ES-I3 (cell line): Measurements from ENCODE around the gene ZMYND8.

Experiments used
- H3K36me3 ChIP-seq: 2 replicates; pipeline ENCODE4 v1.6.1; 2013; ENCODE audit warnings: mild to moderate bottlenecking, low read length, control low read depth, moderate library complexity; ENCODE audit not compliant: insufficient read depth
- H3K4me1 ChIP-seq: 2 replicates; pipeline ENCODE4 v1.6.1; 2013; ENCODE audit warnings: mild to moderate bottlenecking, control low read depth, low read length; ENCODE audit not compliant: insufficient read depth
- H3K9ac ChIP-seq: 2 replicates; pipeline ENCODE4 v1.6.1; 2013; ENCODE audit warnings: low read depth, mild to moderate bottlenecking, low read length, moderate library complexity
- H3K9me3 ChIP-seq: 2 replicates; pipeline ENCODE4 v1.6.1; 2013; ENCODE audit warnings: mild to moderate bottlenecking, low read length, moderate library complexity; ENCODE audit not compliant: control insufficient read depth, insufficient read depth

Gene ZMYND8

GRCh38 chr20:47337413-47337812 lies 19.1 kb downstream of the ZMYND8 start:
- Histone ChIP-seq H3K9me3 (no peaks in the 10 kb centered on the region), H3K36me3 (peaks cover 20% of the 10 kb centered on the region), H3K4me1 (peaks cover 30% of the 10 kb centered on the region), H3K9ac (no peak overlapping the region)

DNA sequence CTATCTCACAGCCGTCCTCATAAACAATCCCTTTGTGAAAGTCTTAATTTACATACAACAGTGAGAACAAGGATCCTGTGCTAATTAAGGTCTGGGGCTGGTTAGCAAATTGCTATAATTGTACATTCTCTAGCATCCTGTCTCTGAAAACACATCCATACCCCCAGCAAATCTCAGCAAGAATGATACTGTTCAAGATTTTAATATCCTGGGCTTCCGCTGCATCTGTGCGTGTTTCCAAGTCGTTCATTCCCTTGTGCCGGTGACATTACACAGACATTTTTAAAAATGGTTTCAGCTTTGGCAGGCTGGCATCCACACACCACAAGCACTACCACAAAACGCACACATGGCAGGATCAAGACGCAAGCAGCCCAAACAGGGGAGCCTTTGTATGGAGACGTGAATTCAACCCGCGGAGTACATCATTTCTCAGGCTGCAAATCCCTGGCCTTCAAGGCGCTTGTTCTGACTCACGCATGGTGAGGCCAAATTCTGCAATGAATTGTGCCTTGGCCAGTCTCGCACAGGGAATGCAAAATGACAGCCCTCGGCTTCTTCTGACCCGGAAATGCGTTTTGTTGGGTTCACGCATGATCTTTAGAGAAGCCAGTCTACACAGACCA lies 20.3 kb downstream of the ZMYND8 start:
- Histone ChIP-seq H3K9ac (no peak overlapping the region), H3K9me3 (no peaks in the 10 kb centered on the region), H3K4me1 (peaks cover 35% of the 10 kb centered on the region), H3K36me3 (peaks cover 20% of the 10 kb centered on the region)

DNA sequence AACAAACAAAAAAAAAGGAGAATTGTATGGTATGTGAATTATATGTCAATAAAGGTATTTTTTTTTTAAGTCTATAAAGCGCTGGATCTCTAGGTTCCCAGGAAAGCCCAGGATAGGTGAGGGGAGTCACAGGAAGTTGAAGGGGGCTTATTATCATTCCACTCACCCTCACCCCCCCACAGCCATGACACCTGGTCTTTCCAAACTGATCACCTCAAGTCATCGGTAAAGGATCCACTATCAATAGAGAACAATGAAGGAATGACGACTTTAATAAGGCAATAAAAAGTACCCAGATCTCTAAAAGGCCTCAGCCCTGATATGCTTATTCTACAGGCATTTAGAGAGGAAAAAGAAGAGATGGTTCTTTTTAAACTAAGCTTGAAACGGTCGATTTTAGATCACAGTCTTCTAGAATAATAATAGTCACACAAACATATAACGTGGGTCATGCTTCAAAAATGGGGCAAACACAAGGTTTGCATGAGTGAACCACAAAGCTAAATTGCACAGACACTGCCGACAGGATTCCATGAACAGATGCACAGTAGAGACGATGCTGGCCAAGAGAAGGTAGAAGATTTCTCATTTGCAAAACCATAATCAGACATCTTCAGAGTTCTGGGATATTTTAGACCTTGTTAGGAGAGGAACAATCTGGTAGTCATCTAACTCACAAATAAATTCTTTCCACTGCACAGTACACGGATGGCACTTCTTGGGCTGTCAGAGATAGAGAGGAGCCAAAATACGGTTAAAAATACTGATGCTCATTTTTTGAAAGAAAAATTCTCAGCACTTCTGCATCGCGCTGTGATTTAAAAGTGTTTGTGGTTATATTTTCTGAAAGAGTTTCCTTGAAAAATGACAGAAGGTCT lies 21.0 kb downstream of the ZMYND8 start:
- H3K4me1 ChIP-seq, result peaks cover 39% of the 10 kb centered on the region
- no peaks in the 10 kb centered on the region for H3K9me3 ChIP-seq
- H3K36me3 ChIP-seq, result peaks cover 20% of the 10 kb centered on the region
- H3K9ac ChIP-seq, result no peak overlapping the region

DNA sequence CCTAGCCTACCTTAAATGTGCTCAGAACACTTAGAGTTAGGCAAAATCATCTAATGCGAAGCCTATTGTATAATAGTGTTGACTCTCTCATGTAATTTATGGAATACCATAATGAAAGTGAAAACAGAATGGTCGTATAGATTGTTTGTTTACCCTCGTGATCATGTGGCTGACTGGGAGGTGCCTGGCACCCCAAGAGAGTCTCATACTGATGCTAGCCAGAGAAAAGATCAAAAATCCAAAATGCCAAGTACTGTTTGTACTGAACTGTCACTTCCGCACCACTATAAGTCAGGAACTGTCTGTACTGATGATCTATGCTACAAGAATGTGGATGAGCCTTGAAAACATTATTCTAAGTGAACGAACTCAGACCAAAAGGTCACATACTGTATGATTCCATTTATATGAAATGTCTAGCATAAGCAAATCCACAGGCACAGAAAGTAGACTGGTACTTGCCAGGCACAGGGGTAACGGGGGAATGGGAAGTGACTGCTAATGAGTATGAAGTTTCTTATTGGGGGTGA lies 22.4 kb downstream of the ZMYND8 start:
- H3K9ac ChIP-seq, result no peak overlapping the region
- peaks cover 20% of the 10 kb centered on the region for H3K36me3 ChIP-seq
- peaks cover 41% of the 10 kb centered on the region for H3K4me1 ChIP-seq
- no peaks in the 10 kb centered on the region for H3K9me3 ChIP-seq

GRCh38 chr20:47332381-47333206 lies 23.9 kb downstream of the ZMYND8 start:
- no peak overlapping the region for H3K9ac ChIP-seq
- peaks cover 17% of the 10 kb centered on the region for H3K36me3 ChIP-seq
- no peaks in the 10 kb centered on the region for H3K9me3 ChIP-seq
- H3K4me1 ChIP-seq, result peaks cover 41% of the 10 kb centered on the region

DNA sequence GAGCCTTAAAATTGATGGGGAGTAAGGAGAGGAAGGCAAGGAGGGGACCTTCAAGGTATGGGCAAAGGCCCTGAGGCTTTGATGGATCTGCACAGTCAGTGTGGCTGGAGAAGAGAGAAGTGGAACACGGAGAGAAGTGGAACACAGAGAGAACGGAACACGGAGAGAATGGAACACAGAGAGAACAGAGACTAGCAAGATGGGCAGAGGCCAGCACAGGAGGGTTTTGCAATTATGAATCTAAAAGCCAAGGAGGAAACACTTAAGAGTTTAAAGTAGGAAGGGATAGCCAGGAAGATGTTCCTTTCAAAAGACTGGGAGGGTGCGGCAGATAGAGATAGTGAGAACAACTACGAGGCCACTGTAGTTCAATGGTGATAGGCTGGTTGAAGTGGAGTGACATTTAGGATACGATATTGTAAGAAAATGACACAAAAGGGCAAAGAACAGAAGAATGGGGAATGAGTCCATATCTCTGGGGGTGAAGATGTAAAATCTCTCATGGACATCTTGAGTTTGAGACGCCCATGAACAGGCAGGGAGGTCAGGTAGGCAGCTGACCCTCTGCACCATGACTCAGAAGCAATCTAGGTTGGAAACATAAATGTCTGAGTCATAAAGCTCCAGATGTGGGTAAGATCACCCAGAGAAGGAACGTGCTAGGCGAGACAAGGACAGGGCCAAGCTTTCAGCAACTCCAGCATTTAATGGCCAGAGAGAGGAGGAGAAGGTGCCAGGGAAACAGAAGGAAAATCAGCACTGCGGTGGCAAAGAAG lies 25.4 kb downstream of the ZMYND8 start:
- Histone ChIP-seq H3K36me3 (peaks cover 14% of the 10 kb centered on the region), H3K9me3 (no peaks in the 10 kb centered on the region), H3K4me1 (peaks cover 33% of the 10 kb centered on the region), H3K9ac (no peak overlapping the region)

DNA sequence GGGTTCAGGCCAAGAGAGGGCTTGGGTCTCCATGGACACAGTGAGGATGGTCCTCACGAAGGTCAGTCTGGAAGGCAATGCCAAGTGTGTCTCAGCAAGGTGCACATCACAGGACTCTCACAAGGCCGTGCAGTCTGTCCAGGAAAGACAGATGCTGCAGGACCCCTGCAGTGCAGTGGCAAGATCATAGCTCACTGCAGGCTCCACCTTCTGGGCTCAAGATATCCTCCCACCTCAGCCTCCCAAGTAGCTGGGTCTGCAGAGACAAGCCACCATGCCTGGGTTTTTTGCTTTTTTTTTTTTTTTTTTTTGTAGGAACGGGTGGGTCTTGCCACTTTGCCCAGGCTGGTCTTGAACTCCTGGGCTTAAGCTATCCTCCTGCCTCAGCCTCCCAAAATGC lies 26.4 kb downstream of the ZMYND8 start:
- H3K9me3 ChIP-seq, result no peaks in the 10 kb centered on the region
- peaks cover 26% of the 10 kb centered on the region for H3K4me1 ChIP-seq
- no peak overlapping the region for H3K9ac ChIP-seq
- peaks cover 8% of the 10 kb centered on the region for H3K36me3 ChIP-seq

GRCh38 chr20:47328129-47328528 lies 28.4 kb downstream of the ZMYND8 start:
- Histone ChIP-seq H3K4me1 (peaks cover 27% of the 10 kb centered on the region), H3K9me3 (no peaks in the 10 kb centered on the region), H3K9ac (no peak overlapping the region), H3K36me3 (peaks cover 6% of the 10 kb centered on the region)

GRCh38 chr20:47327711-47328110 lies 28.8 kb downstream of the ZMYND8 start:
- Histone ChIP-seq H3K9me3 (no peaks in the 10 kb centered on the region), H3K4me1 (peaks cover 27% of the 10 kb centered on the region), H3K9ac (no peak overlapping the region), H3K36me3 (peaks cover 1% of the 10 kb centered on the region)

- H3K9me3 ChIP-seq, result no peaks in the 10 kb centered on the region
- peaks cover 27% of the 10 kb centered on the region for H3K4me1 ChIP-seq
- no peaks in the 10 kb centered on the region; the same call in 1 of the 2 replicates for H3K36me3 ChIP-seq
- H3K9ac ChIP-seq, result no peak overlapping the region
These were observed 29.7 kb downstream of the ZMYND8 start for GRCh38 chr20:47326658-47327268.

- H3K9me3 ChIP-seq, result no peaks in the 10 kb centered on the region
- no peak overlapping the region for H3K9ac ChIP-seq
- H3K4me1 ChIP-seq, result peaks cover 26% of the 10 kb centered on the region
- no peaks in the 10 kb centered on the region; the same call in 1 of the 2 replicates for H3K36me3 ChIP-seq
These were observed 31.3 kb downstream of the ZMYND8 start for GRCh38 chr20:47325242-47325641.

DNA sequence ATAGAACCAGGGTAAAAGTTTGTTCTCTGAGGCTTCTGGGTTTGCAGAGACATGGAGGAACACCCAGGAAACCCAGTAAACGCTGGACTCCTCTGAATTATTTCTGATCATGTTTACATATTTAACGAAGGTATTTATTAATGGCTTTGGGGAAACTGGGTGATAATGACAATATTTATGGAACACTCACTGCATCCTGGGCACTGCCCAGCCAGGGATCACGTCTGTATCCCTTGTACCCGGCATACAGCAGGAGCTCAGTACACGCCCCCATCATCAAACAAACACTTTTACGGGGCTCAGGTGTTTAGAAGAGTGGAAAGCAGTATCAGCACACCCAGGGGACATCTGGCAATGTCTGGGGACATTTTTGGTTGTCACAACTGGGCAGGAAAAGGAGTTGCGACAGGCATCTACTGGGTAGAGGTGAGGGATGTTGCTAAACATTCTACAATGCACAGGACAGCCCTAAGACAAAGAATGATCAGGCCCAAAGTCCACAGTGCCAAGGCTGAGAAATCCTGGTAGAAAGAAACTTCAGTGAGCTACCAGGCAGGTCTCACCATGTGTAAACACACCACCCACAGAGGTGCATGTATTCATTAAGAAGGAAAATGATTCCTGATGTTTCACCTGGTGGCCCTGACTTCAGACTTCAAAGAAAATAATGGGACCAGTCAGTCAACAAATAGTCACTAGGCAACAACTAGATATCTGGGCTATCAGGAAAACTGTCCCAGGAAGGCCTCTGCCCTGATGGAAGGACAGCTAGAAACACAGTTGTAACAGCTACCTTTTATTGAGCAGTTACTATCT lies 35.3 kb downstream of the ZMYND8 start:
- Histone ChIP-seq H3K9me3 (no peaks in the 10 kb centered on the region), H3K9ac (peak overlapping the region; percentile 15; the same call in 1 of the 2 replicates), H3K36me3 (no peaks in the 10 kb centered on the region), H3K4me1 (peaks cover 48% of the 10 kb centered on the region)
